HepG2 (cell line): ENCODE results near the gene PWP1. TPM values are rescaled to one million over a fixed set of nuclear protein-coding genes. Genes with fewer than 3 reads are reported as not detected.

Source experiments
- ATAC-seq: fragments of 200-7000 bp; cut with Tn5 transposase; 3 replicates; pipeline ENCODE4 v1.9.1; 2020; ENCODE audit warnings: mild to moderate bottlenecking, moderate library complexity
- BruUV-seq: library from RNA; stranded (reverse); fragments of 400-500 nt; replicated peaks from 2 replicates; lab custom pipeline; 2021; lab: Mats Ljungman, UMichigan
- CTCF ChIA-PET: fragments of 300-600 bp; formaldehyde crosslinking; extraction: SDS; loops from one replicate; lab custom pipeline; 2021; ENCODE audit warnings: low total read pairs, inconsistent platforms, low intra/inter-chr PET ratio; lab: Yijun Ruan, JAX
- POLR2A ChIA-PET: fragments of 350-600 bp; sonication (Branson Sonifier 250); formaldehyde crosslinking; loops from one replicate; lab custom pipeline; 2020; ENCODE audit warnings: antibody characterized with exemption, inconsistent platforms; lab: Yijun Ruan, JAX
- DNase-seq: peaks from one replicate; pipeline ENCODE4 v3.0.0-alpha.2; 2015; ENCODE audit warnings: low spot score
- FAIRE-seq: peaks from 3 replicates; lab custom pipeline; 2011; peaks lifted over from hg19 to GRCh38; lab: Jason Lieb, UNC
- H2AFZ ChIP-seq: one replicate; pipeline ENCODE4 v1.6.1; 2011; ENCODE audit warnings: low read length, inconsistent platforms
- H3K27ac ChIP-seq: fragments of 300-600 bp; 3 replicates; pipeline ENCODE4 v1.8.0; 2011; ENCODE audit warnings: mixed run types, mild to moderate bottlenecking, mixed read lengths, low read length, inconsistent platforms; ENCODE audit not compliant: insufficient read depth; ENCODE audit errors: extremely low read length
- H3K27me3 ChIP-seq, 2 experiments: fragments of 200-600 bp in 1 of 2; 2 replicates in 1 of 2; 3 replicates in 1 of 2; pipeline versions ENCODE4 v1.6.0 to v1.8.0; 2011; ENCODE audit warnings: low read length in 2 of 2, mild to moderate bottlenecking in 2 of 2, moderate library complexity in 2 of 2, inconsistent platforms in 1 of 2; ENCODE audit not compliant: insufficient read depth in 2 of 2, control insufficient read depth in 1 of 2
- H3K36me3 ChIP-seq, 2 experiments: fragments of 200-600 bp in 1 of 2; replicated peaks in 1 of 2; 2 replicates in 1 of 2; 3 replicates in 1 of 2; pipeline versions ENCODE4 v1.5.1 to v1.8.0; 2011; ENCODE audit warnings: low read length in 2 of 2, inconsistent platforms in 1 of 2; ENCODE audit not compliant: insufficient read depth in 2 of 2, control insufficient read depth in 1 of 2
- H3K4me1 ChIP-seq: 2 replicates; pipeline ENCODE4 v1.5.1; 2012; ENCODE audit warnings: low read length, inconsistent platforms; ENCODE audit not compliant: insufficient read depth
- H3K4me2 ChIP-seq: 2 replicates; pipeline ENCODE4 v1.6.0; 2011; ENCODE audit warnings: low read depth, low read length, inconsistent platforms
- H3K4me3 ChIP-seq, 3 experiments: fragments of 200-600 bp in 1 of 3; sonication (generic), shearing (Covaris generic) in 1 of 3; replicated peaks in 1 of 3; 2 replicates each; pipeline ENCODE4 v1.5.1; 2011 to 2016; ENCODE audit warnings: low read length in 3 of 3, inconsistent platforms in 2 of 3, low read depth in 2 of 3, mild to moderate bottlenecking in 2 of 3, control low read depth in 1 of 3, mixed read lengths in 1 of 3; ENCODE audit not compliant: insufficient read depth in 1 of 3
- H3K79me2 ChIP-seq: one replicate; pipeline ENCODE4 v1.6.1; 2011; ENCODE audit warnings: low read length, inconsistent platforms; ENCODE audit not compliant: insufficient read depth
- H3K9ac ChIP-seq: 2 replicates; pipeline ENCODE4 v1.6.0; 2011; ENCODE audit warnings: mild to moderate bottlenecking, low read depth, low read length, inconsistent platforms; ENCODE audit not compliant: insufficient read depth
- H3K9me3 ChIP-seq: 2 replicates; pipeline ENCODE4 v1.5.1; 2012; ENCODE audit warnings: mild to moderate bottlenecking, low read length
- H4K20me1 ChIP-seq: 2 replicates; pipeline ENCODE4 v1.6.0; 2011; ENCODE audit warnings: inconsistent platforms, mild to moderate bottlenecking, low read length, moderate library complexity; ENCODE audit not compliant: insufficient read depth
- ATF7 ChIP-seq, 2 experiments: fragments of 450-650 bp in 1 of 2; sonication (generic) in 1 of 2; formaldehyde crosslinking in 1 of 2; IDR thresholded peaks; 2 replicates each; pipeline versions ENCODE4 v1.4.0 to v1.6.1; 2016 to 2020; ENCODE audit warnings: antibody characterized with exemption in 1 of 2, mild to moderate bottlenecking in 1 of 2, missing genetic modification reagents in 1 of 2
- CREB1 ChIP-seq, 2 experiments: fragments of 450-650 bp in 1 of 2; IDR thresholded peaks; 2 replicates each; pipeline ENCODE4 v1.6.1; 2016 to 2017; ENCODE audit warnings: control low read depth in 1 of 2, mild to moderate bottlenecking in 1 of 2, missing compliant biosample characterization in 1 of 2, missing genetic modification characterization in 1 of 2
- SOX6 ChIP-seq, 2 experiments: fragments of 450-650 bp in 1 of 2; sonication (generic) in 1 of 2; formaldehyde crosslinking in 1 of 2; IDR thresholded peaks; 2 replicates each; pipeline versions ENCODE4 v1.4.0 to v1.6.1; 2017 to 2020; ENCODE audit warnings: antibody characterized with exemption in 1 of 2, mild to moderate bottlenecking in 1 of 2, missing genetic modification reagents in 1 of 2
- ZC3H13 ChIP-seq: sonication (generic); formaldehyde crosslinking; IDR thresholded peaks from 2 replicates; pipeline ENCODE4 v1.8.1; 2023; ENCODE audit warnings: mild to moderate bottlenecking, missing genetic modification reagents, moderate library complexity
- ZNF382 ChIP-seq: sonication (generic); formaldehyde crosslinking; IDR thresholded peaks from 2 replicates; pipeline ENCODE4 v1.5.0; 2020; ENCODE audit warnings: missing genetic modification reagents, mild to moderate bottlenecking, borderline replicate concordance
- WGBS: methylation state at CpG from one replicate; pipeline ENCODE4 v1.1.6; 2017; ENCODE audit warnings: low lambda C conversion rate; 5-methylcytosine and 5-hydroxymethylcytosine counted together
- in situ Hi-C: cut with HindIII; loops from 2 replicates; pipeline ENCODE4 v1.10.0; 2017; ENCODE audit warnings: low pct_unique_long_range_greater_than_20kb; ENCODE audit not compliant: extremely low pct_ligation_motif_present
- intact Hi-C: fragments of 100-400 bp; cut with micrococcal nuclease; formaldehyde crosslinking; loops from one replicate; pipeline ENCODE4 v1.10.0; 2022; ENCODE audit not compliant: unreplicated experiment
- polyA plus RNA-seq, 8 experiments: library from polyadenylated mRNA; depleted of rRNA in 3 of 8; stranded (reverse) in 7 of 8; unstranded in 1 of 8; fragments of >200 nt; fragmentation: Illumina TruSeq in 4 of 8; extraction: Trizol in 4 of 8; gene quantifications; 2 replicates each; pipeline versions ENCODE4 v1.2.1 to v1.2.3, GENCODE V29; 2011 to 2016; ENCODE audit warnings: low read depth in 4 of 8, missing spikeins in 1 of 8, mixed read lengths in 1 of 8; ENCODE audit not compliant: insufficient read depth in 1 of 8
- total RNA-seq, 5 experiments: library from RNA; depleted of rRNA; stranded (reverse); fragments of >200 nt; fragmentation: Illumina TruSeq; extraction: Trizol; gene quantifications; 2 replicates each; pipeline ENCODE4 v1.2.3, GENCODE V29; 2016; ENCODE audit warnings: low read depth in 1 of 5
- TF ChIP-seq, protein P1 (sequence below): sonication (generic); formaldehyde crosslinking; IDR thresholded peaks from 2 replicates; pipeline ENCODE4 v1.4.0; 2020; ENCODE audit warnings: mild to moderate bottlenecking, missing genetic modification reagents
- TF ChIP-seq, protein P2 (sequence below): sonication (generic); formaldehyde crosslinking; conservative IDR thresholded peaks from 2 replicates; pipeline ENCODE4 v1.5.0; 2020; ENCODE audit warnings: missing genetic modification reagents

PWP1 gene
- total and polyA plus RNA-seq, 2 of the 13 experiments (the other 11 are each of a cell fraction or from before 2014, with no cell fraction given), result 65.9 to 70.2 TPM

DNA sequence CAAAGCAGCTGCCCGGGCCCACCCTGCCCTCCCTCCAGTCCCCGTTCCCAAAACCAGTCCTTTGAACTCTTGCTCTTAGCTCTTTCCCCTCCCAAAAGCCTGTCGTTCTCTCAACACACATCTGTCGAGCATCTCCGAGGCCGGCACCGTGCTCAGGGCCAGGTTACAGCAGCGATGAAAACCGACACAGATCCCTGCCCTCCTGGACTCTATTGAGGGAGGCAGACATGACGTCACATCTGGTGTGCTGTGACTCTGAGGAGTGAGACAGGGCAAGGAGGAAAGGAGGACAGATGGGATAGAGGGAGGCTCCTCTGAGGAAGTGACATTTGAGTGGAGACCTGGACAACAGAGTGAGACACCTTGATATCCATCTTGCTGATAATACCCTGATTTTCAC, 34.6 kb upstream of the PWP1 start:
- POLR2A ChIA-PET, result no interaction called here

More for the DNA sequence above, 34.6 kb upstream of the PWP1 start:
- Histone ChIP-seq H3K9ac (no peak overlapping the region), H3K4me1 (no peaks in the 10 kb centered on the region), H3K4me2 (no peak overlapping the region)
- FAIRE-seq, result no peak
- in situ Hi-C loops, result no loop called here
- TF ChIP-seq, protein P1, sequence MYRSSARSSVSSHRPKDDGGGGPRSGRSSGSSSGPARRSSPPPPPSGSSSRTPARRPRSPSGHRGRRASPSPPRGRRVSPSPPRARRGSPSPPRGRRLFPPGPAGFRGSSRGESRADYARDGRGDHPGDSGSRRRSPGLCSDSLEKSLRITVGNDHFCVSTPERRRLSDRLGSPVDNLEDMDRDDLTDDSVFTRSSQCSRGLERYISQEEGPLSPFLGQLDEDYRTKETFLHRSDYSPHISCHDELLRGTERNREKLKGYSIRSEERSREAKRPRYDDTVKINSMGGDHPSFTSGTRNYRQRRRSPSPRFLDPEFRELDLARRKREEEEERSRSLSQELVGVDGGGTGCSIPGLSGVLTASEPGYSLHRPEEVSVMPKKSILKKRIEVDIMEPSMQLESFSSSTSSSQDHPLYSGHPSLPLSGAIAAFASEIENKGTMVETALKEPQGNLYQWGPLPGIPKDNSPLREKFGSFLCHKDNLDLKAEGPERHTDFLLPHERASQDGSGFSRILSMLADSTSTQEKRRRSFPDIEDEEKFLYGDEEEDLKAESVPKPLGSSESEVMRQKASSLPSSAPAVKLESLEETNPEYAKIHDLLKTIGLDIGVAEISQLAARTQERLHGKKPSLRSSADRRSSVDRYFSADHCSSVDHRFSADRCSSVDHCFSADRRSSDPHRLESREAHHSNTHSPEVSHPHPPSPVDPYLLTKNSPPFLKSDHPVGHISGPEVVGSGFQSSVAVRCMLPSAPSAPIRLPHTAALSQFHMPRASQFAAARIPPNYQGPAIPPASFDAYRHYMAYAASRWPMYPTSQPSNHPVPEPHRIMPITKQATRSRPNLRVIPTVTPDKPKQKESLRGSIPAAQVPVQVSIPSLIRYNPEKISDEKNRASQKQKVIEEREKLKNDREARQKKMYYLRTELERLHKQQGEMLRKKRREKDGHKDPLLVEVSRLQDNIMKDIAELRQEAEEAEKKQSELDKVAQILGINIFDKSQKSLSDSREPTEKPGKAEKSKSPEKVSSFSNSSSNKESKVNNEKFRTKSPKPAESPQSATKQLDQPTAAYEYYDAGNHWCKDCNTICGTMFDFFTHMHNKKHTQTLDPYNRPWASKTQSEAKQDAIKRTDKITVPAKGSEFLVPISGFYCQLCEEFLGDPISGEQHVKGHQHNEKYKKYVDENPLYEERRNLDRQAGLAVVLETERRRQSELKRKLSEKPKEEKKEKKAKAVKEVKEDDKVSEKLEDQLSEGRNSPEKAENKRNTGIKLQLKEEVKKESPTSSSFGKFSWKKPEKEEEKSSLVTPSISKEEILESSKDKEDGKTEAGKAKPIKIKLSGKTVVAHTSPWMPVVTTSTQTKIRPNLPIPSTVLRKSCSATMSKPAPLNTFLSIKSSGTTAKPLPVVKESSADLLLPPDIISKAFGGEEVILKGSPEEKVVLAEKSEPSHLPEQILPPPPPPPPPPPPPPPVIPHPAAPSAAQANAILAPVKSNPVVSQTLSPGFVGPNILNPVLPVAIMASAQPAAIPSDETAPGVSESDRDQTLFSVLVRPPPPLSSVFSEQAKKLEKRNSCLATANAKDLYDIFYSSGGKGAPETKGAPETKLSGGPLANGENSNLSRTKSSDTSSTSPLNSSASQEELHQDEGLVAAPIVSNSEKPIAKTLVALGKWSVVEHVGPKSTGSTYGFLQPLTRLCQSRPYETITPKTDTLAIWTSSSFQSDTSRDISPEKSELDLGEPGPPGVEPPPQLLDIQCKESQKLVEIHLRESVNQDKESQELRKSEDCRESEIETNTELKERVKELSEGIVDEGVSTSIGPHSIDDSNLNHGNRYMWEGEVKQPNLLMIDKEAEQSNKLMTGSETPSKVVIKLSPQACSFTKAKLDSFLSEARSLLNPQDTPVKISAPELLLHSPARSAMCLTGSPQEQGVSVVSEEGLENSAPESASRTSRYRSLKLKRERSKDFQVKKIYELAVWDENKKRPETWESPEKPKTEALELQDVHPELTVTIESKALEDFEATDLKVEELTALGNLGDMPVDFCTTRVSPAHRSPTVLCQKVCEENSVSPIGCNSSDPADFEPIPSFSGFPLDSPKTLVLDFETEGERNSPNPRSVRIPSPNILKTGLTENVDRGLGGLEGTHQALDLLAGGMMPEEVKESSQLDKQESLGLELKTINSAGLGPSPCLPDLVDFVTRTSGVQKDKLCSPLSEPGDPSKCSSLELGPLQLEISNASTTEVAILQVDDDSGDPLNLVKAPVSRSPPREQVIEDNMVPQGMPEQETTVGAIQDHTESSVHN, result no peak
- TF ChIP-seq ATF7 (IDR thresholded peaks at IDR 0.05) (peak; percentile 57), ATF7 (CRISPR knock-in tag; IDR thresholded peaks at IDR 0.05) (no peak), SOX6 (IDR thresholded peaks at IDR 0.05) (no peak), SOX6 (CRISPR knock-in tag; IDR thresholded peaks at IDR 0.05) (no peak), ZC3H13 (CRISPR knock-in tag) (no peak), ZNF382 (CRISPR knock-in tag) (no peak), CREB1 (IDR thresholded peaks at IDR 0.05) (peak; percentile 86), CREB1 (CRISPR knock-in tag; IDR thresholded peaks at IDR 0.05) (no peak)
- TF ChIP-seq, protein P2, sequence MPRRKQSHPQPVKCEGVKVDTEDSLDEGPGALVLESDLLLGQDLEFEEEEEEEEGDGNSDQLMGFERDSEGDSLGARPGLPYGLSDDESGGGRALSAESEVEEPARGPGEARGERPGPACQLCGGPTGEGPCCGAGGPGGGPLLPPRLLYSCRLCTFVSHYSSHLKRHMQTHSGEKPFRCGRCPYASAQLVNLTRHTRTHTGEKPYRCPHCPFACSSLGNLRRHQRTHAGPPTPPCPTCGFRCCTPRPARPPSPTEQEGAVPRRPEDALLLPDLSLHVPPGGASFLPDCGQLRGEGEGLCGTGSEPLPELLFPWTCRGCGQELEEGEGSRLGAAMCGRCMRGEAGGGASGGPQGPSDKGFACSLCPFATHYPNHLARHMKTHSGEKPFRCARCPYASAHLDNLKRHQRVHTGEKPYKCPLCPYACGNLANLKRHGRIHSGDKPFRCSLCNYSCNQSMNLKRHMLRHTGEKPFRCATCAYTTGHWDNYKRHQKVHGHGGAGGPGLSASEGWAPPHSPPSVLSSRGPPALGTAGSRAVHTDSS (CRISPR knock-in tag), result no peak
- TF ChIP-seq, all 625 proteins: peak for 2
- peaks cover 0 to 2% of the 10 kb centered on the region in 2 experiments; a peak in 1 of 5 replicates for H3K36me3 ChIP-seq
- H3K4me3 ChIP-seq, result no peak overlapping the region
- 56% methylated on average over 10 of the region's 10 CpGs for WGBS
- DNase-seq (no peak), ATAC-seq (no peak)
- BruUV-seq, result no TSS peak
- H3K27ac ChIP-seq, result no peak overlapping the region
- H3K79me2 ChIP-seq, result no peaks in the 10 kb centered on the region
- H2AFZ ChIP-seq, result no peak overlapping the region
- intact Hi-C loops, result no loop called here
- no peaks in the 10 kb centered on the region; a peak in 1 of 5 replicates for H3K27me3 ChIP-seq
- H4K20me1 ChIP-seq, result no peaks in the 10 kb centered on the region
- CTCF ChIA-PET, result no interaction called here
- H3K9me3 ChIP-seq, result no peaks in the 10 kb centered on the region
